ENCODE data around the gene FCGR1A. TPM values are rescaled to one million over a fixed set of nuclear protein-coding genes. Genes with fewer than 3 reads are reported as not detected.
"Not testable (repeated sequence)": the region's sequence is repeated elsewhere in the genome, so short reads cannot be mapped to it uniquely, and the experiment has no call there.

Gene FCGR1A
- total RNA-seq, 1 experiment from 2014 or later: not detected

- CTCF ChIA-PET; H3K9me3 Mint-ChIP-seq; H3K4me1 Mint-ChIP-seq; H3K27me3 Mint-ChIP-seq (ENCODE audit: low read depth); H3K36me3 Mint-ChIP-seq: not testable (repeated sequence)
- POLR2A ChIA-PET: interaction anchor here (1.0 to 2.3 kb wide), 2 partner anchors 74 to 75 kb away, joined by 4 to 6 read pairs; a partner anchor contains a TSS
- peak; percentile 82 for ATAC-seq
- peak; percentile 67 for DNase-seq (ENCODE audit: low spot score)
- TF ChIP-seq EMX1 (CRISPR knock-in tag; IDR thresholded peaks at IDR 0.05) (peak; percentile 99), ERG (CRISPR knock-in tag; IDR thresholded peaks at IDR 0.05) (peak; percentile 97), NFYB (CRISPR knock-in tag; conservative IDR thresholded peaks at IDR 0.05; ENCODE audit: low read depth) (peak; percentile 47; the same call in 1 of the 2 replicates), ZNF671 (CRISPR knock-in tag; IDR thresholded peaks at IDR 0.05) (peak; percentile 88; the same call in 1 of the 2 replicates), PRRX2 (CRISPR knock-in tag; IDR thresholded peaks at IDR 0.05) (peak; percentile 95), TEAD1 (CRISPR knock-in tag; IDR thresholded peaks at IDR 0.05) (0 out of 2 replicates have a peak, but pooled peaks have one; percentile 31), ZNF425 (CRISPR knock-in tag; conservative IDR thresholded peaks at IDR 0.05) (peak; percentile 94), ZNF416 (CRISPR knock-in tag; IDR thresholded peaks at IDR 0.05) (peak; percentile 93), NFATC4 (CRISPR knock-in tag; IDR thresholded peaks at IDR 0.05) (peak; percentile 97)
- TF ChIP-seq, protein P1, sequence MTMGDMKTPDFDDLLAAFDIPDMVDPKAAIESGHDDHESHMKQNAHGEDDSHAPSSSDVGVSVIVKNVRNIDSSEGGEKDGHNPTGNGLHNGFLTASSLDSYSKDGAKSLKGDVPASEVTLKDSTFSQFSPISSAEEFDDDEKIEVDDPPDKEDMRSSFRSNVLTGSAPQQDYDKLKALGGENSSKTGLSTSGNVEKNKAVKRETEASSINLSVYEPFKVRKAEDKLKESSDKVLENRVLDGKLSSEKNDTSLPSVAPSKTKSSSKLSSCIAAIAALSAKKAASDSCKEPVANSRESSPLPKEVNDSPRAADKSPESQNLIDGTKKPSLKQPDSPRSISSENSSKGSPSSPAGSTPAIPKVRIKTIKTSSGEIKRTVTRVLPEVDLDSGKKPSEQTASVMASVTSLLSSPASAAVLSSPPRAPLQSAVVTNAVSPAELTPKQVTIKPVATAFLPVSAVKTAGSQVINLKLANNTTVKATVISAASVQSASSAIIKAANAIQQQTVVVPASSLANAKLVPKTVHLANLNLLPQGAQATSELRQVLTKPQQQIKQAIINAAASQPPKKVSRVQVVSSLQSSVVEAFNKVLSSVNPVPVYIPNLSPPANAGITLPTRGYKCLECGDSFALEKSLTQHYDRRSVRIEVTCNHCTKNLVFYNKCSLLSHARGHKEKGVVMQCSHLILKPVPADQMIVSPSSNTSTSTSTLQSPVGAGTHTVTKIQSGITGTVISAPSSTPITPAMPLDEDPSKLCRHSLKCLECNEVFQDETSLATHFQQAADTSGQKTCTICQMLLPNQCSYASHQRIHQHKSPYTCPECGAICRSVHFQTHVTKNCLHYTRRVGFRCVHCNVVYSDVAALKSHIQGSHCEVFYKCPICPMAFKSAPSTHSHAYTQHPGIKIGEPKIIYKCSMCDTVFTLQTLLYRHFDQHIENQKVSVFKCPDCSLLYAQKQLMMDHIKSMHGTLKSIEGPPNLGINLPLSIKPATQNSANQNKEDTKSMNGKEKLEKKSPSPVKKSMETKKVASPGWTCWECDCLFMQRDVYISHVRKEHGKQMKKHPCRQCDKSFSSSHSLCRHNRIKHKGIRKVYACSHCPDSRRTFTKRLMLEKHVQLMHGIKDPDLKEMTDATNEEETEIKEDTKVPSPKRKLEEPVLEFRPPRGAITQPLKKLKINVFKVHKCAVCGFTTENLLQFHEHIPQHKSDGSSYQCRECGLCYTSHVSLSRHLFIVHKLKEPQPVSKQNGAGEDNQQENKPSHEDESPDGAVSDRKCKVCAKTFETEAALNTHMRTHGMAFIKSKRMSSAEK (CRISPR knock-in tag; IDR thresholded peaks at IDR 0.05; ENCODE audit: borderline replicate concordance): peak; percentile 97
- TF ChIP-seq, protein P2, sequence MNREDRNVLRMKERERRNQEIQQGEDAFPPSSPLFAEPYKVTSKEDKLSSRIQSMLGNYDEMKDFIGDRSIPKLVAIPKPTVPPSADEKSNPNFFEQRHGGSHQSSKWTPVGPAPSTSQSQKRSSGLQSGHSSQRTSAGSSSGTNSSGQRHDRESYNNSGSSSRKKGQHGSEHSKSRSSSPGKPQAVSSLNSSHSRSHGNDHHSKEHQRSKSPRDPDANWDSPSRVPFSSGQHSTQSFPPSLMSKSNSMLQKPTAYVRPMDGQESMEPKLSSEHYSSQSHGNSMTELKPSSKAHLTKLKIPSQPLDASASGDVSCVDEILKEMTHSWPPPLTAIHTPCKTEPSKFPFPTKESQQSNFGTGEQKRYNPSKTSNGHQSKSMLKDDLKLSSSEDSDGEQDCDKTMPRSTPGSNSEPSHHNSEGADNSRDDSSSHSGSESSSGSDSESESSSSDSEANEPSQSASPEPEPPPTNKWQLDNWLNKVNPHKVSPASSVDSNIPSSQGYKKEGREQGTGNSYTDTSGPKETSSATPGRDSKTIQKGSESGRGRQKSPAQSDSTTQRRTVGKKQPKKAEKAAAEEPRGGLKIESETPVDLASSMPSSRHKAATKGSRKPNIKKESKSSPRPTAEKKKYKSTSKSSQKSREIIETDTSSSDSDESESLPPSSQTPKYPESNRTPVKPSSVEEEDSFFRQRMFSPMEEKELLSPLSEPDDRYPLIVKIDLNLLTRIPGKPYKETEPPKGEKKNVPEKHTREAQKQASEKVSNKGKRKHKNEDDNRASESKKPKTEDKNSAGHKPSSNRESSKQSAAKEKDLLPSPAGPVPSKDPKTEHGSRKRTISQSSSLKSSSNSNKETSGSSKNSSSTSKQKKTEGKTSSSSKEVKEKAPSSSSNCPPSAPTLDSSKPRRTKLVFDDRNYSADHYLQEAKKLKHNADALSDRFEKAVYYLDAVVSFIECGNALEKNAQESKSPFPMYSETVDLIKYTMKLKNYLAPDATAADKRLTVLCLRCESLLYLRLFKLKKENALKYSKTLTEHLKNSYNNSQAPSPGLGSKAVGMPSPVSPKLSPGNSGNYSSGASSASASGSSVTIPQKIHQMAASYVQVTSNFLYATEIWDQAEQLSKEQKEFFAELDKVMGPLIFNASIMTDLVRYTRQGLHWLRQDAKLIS (CRISPR knock-in tag; IDR thresholded peaks at IDR 0.05; ENCODE audit: borderline replicate concordance): 0 out of 2 replicates have a peak, but pooled peaks have one; percentile 30
- TF ChIP-seq, protein P3, sequence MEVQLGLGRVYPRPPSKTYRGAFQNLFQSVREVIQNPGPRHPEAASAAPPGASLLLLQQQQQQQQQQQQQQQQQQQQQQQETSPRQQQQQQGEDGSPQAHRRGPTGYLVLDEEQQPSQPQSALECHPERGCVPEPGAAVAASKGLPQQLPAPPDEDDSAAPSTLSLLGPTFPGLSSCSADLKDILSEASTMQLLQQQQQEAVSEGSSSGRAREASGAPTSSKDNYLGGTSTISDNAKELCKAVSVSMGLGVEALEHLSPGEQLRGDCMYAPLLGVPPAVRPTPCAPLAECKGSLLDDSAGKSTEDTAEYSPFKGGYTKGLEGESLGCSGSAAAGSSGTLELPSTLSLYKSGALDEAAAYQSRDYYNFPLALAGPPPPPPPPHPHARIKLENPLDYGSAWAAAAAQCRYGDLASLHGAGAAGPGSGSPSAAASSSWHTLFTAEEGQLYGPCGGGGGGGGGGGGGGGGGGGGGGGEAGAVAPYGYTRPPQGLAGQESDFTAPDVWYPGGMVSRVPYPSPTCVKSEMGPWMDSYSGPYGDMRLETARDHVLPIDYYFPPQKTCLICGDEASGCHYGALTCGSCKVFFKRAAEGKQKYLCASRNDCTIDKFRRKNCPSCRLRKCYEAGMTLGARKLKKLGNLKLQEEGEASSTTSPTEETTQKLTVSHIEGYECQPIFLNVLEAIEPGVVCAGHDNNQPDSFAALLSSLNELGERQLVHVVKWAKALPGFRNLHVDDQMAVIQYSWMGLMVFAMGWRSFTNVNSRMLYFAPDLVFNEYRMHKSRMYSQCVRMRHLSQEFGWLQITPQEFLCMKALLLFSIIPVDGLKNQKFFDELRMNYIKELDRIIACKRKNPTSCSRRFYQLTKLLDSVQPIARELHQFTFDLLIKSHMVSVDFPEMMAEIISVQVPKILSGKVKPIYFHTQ (CRISPR knock-in tag; IDR thresholded peaks at IDR 0.05): peak; percentile 96
- TF ChIP-seq, protein P4, sequence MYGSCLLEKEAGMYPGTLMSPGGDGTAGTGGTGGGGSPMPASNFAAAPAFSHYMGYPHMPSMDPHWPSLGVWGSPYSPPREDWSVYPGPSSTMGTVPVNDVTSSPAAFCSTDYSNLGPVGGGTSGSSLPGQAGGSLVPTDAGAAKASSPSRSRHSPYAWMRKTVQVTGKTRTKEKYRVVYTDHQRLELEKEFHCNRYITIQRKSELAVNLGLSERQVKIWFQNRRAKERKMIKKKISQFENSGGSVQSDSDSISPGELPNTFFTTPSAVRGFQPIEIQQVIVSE (CRISPR knock-in tag; IDR thresholded peaks at IDR 0.05; ENCODE audit: borderline replicate concordance): peak; percentile 89
- peak overlapping the region; percentile 89 for H3K4me3 Mint-ChIP-seq
- peak overlapping the region; percentile 99 for H3K27ac Mint-ChIP-seq
Measured at GRCh38 chr1:149811890-149812829, 29.7 kb downstream of the FCGR1A start.
